ENCODE data around the gene CFAP65.

CFAP65 gene

GRCh38 chr2:218988650-218989049 is 52.7 kb downstream of the CFAP65 start:
- no peak for DNase-seq

GRCh38 chr2:218988164-218988563 is 53.2 kb downstream of the CFAP65 start:
- no peak for DNase-seq

DNA sequence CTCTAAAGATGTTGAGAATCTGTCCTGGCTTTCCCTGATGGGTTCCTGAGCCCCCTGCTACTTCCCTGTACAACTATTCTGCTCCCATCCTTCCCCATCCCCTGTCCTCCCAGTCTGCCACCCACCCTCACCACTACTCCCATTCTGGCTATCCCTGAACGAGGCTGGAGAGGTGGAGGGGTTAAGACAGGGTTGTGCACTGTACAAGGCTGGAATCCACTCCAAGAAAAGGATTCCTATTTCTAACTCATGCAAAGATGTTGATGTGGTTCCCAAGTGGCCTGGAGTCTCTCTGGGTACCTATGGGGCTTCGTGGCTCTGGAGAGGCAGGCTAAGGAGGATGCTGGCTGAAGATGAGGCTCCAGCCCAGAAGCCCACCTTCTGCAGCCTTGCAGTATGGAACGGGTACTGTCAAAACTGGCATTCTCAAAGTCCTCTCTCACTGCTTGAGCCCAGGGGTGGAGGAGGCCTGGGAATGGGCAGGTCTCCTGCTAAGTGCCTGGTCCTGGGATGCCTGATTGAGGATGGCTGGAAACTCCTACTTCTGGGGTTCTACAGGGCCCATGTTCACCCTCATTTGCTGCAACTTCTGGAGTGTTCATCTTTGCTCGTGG is 55.1 kb downstream of the CFAP65 start:
- no peak for DNase-seq

- DNase-seq, result no peak
These were observed 55.8 kb downstream of the CFAP65 start for GRCh38 chr2:218985325-218986091.

DNA sequence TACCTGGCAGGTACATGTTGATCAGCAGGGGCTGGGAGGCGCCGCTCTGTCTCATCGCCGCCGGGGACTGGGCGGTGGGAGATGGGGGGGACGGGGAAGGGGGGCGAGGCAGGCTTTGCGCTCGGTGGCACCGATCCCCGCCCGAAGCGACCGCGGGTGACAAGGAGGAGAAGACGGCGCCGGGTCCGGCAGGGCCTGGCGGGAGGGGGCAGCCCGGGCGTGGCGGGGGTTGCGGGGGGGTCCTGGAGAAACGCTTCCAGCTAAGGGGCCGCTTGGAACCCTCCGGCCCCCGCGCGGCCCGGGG is 56.3 kb downstream of the CFAP65 start, which contains the start of gene FEV:
TSS of gene FEV (minus strand) at position 164 of the 304 bp plus-strand sequence. CDS start at position 55, 109 bp downstream.
- no peak for DNase-seq

- DNase-seq, result no peak
These were observed 56.9 kb downstream of the CFAP65 start for GRCh38 chr2:218984239-218985020.

DNA sequence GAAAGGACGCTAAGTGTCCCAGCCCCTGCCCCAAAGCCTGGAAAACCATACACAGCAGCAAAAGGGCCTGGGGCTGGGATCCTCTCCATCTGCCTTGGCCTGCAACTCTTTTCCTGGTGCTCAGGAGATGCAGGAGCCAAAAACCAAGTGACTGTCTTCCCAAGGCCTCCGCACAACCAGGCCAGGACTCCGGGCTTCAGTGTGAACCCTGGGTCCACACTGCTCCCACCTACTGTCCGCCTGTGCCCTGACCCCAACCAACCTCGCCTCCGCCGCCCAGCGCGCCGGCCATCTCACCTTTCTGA is 57.4 kb downstream of the CFAP65 start:
- DNase-seq, result no peak

GRCh38 chr2:218983263-218983933 is 57.9 kb downstream of the CFAP65 start:
- DNase-seq, result no peak

DNA sequence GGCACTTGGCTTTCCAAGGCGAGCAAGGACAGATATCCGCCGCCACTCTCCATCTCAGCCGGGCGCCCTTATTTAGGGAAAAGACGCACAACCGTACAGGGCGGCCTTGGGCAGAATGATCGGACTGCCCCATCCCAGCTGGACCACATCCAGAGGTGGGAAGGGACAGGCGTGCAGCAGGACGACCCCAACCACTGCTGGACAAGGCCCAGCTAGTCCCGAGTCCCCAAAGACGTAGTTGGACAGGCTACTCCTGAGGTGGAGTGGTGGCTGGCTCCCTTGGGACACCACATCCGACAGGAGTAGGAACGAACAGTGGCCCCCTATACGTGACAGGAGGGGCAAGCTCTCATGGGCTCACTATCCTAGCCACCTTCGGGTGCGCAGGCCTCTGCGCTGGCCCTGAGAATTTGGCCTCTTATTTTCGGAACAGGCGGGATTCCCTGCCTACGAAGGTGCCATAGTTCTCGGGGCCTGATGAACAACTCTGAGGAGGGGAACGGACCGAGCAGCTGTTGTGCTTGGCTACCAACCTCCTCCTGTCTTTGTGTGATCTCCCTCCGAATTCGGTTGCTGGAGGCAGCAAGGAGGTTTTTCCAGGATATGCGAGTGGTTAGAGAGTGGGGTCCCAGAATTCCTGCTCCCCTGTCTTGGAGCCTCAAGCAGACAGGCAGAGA is 58.6 kb downstream of the CFAP65 start:
- no peak for DNase-seq

GRCh38 chr2:218981881-218982585 is 59.3 kb downstream of the CFAP65 start:
- DNase-seq, result peak; percentile 56

DNA sequence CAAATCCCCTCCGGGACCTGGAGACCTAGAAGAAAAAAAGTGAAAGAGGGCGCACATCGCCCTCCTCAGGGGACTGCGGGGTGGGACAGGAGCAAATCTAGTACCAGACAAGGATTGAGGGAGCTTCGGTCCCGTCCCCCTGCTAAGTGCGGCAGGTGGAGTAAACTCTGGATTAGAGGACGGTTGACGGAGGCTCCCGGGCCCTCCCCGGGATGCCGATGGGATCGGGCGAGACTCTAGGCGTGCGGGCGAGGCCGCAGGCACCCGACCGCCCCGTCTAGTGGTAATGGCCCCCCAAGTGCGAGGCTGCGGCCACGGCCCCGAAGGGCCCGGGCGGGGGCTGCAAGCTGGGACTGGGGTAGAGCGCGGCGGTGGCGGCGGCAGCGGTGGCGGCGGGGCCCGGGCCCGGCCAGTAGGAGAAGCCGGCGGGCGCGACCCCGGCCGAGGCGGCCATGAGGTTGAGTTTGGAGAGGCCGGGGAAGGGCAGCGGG is 59.9 kb downstream of the CFAP65 start:
- no peak for DNase-seq

GRCh38 chr2:218980735-218981389 is 60.5 kb downstream of the CFAP65 start:
- DNase-seq, result no peak

DNA sequence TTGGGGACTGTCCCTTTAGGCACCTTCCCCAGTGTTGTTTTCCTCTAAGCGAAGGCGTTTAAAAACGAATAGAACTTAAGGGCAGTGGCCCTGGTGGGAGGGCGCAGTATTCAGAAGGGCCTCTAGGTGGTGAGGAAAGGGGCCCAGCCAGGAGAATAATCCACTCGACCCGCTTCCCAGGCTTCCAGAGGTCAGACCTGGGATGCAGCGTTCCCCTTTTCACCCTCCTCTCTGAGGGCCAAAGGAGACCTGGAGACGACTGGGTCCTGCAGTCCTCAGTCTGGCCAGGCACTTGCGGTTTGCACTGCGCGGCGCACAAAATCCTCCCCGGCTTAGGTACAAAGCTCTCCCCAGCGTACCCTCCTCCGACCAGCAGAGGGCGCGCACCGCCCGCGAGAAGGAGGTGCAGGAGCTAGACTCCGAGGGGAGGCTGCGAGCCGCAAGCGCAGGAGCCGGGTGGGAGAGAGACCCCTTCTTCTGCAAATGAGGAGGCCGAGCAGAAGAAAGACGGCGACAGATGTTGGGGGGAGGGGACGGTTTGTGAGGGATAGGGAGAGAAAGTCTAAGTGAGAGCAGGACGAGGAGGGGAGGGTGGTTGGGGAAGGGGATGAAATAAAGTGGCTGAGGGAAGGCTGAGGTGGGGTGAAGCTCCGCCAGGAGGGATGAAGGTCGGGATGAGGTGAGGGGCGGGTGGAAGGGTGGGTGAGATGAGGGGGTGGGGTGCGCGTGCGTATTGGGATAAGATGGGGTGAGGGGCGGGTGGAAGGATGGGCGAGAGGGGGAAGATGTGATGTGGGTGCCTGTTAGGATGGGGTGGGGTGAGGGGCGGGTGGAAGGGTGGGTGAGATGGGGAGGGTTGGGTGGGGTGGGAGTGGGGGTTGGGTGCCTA is 61.2 kb downstream of the CFAP65 start:
- peak; percentile 89 for DNase-seq

GRCh38 chr2:218975060-218975777 is 66.1 kb downstream of the CFAP65 start:
- no peak for DNase-seq

DNA sequence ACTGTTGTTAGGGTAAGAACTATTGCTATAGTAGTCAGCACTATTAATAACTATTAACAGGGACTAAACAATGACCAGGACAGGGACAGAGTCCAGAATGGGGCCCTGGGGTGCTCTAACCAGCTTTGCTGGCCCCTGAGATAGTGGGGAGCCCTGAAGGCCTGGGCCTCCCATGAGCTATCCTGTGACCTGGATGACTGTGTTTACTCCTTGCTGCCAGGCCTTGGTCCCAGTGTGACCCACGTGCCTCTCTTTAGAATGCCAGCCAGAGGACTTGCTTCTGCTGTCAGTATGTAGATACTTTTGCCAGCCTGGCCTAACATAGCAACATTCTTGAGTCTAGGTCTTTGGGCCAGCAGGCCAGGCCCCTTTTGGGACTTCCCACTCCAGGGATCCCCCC is 70.4 kb downstream of the CFAP65 start:
- DNase-seq, result no peak

DNA sequence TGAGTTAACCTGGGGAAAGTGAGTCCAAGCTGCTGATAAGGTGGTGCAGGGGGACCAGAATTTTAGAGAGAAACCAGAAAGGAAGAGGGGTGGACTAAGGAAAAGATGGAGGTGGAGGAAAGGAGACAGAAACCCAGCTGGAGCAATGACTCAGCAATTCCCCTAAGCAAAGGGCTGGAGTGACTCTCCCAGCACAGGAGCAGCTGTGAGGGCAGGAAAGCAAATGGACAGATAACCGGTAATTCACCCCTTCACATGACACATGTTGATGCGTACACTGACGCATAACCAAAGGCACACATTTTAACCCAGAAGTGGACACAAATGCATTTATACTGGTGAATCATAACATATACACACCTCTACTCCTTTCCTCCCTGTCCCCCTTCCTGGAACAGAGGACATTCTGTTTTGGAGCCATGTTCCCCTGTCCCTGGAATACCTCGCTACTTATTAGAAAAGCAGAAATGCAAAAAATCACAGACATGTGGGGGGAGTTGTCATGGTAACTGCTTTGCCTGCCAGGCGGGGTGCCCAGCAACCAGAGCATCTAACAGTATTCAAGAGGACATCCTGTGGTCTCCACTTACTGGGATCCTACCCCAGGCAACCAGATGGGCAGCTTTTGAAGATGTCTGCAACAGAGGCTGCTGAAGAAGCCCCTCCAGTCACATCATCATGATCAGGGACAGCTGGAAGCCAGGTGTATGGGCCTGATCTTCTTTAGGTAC is 77.1 kb downstream of the CFAP65 start:
- DNase-seq, result no peak

GRCh38 chr2:218963601-218964000 is 77.7 kb downstream of the CFAP65 start:
- no peak for DNase-seq

DNA sequence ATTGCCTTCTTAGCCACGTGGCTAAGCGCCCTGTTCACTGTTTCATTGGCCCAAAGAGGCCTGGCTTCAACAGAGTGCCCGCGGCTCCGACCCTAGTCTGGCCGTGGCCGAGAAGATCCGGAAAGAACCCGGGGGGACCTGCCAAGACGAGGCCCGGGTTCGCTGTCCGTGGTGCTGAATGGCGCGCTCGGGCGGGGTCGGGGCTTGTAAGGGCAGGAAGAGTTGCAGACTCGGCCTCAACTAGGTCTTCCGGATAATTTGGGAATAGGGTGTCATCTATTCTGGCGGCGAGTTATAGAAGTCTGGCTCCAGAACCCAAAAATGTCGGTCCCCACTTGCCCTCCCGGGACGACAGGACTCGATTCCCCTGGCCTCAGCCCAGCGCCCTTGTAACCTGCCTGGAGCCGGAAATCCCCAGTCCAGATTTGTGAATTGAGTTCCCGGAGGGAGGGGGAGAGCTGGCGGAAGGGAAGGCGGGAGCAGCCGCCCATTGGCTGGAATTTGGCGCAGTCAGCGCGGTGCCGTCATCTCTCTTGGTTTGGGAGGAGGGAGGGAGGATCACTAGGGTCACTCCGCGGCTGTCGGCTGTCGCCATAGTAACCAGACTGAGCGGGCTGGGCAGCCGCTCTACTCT is 78.3 kb downstream of the CFAP65 start:
- peak; percentile 67 for DNase-seq
